ENCODE results near the gene MTA2.
A peak's percentile ranks its signal among the peaks of the same experiment; 100 is the strongest.
"Not testable (repeated sequence)": the region's sequence is repeated elsewhere in the genome, so short reads cannot be mapped to it uniquely, and the experiment has no call there.

The MTA2 gene

GRCh38 chr11:62592146-62592815 lies 9.4 kb downstream of the MTA2 start:
- DNase-seq: no peak

- peak; percentile 97 to 100 for DNase-seq
Measured at GRCh38 chr11:62591448-62592145, 10.1 kb downstream of the MTA2 start, which contains the start of gene TUT1. TUT1 (minus strand) TSS chr11:62591523; CDS start chr11:62591485, 38 bp downstream.

GRCh38 chr11:62588966-62589637 lies 12.6 kb downstream of the MTA2 start:
- no peak for DNase-seq

- not testable (repeated sequence) for DNase-seq
Measured at GRCh38 chr11:62585356-62585755, 16.3 kb downstream of the MTA2 start.

- DNase-seq: not testable (repeated sequence)
Measured at GRCh38 chr11:62581735-62582134, 19.9 kb downstream of the MTA2 start.

DNA sequence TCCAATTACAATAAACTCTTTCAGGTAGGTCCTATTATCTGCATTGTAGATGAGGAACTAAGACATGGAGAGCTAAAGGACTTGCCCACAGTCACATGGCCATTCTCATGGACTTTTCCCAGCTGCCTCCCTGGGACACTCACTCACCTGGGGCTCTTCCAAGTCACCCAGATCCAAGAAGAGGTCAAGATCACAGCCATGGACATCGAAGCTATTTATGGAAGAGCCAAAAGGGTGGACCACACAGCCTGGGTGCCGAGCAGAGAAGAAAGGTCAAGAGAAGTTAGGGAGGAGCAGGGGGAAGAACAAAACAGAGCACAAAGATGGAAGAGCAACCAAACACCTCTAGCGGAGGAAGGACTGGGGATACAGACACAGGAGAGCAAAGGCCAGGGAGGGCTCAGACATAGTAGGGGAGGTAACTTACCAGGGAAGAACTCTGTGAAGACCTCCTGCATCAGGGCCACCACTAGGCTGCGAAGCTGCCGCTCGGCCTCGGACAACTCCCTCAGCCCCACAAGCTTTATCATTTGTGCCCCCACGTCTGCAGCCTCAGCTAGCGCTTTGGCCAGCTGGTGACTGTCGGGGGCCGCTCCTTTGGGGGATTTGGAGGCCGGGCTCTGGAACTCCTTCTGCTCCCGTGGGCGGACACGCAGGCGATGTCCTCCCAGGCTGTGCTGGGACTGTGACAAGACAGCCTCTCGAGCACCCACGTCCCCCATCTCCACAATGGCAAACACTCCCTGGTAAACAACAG lies 20.5 kb downstream of the MTA2 start:
- no peak for DNase-seq

DNA sequence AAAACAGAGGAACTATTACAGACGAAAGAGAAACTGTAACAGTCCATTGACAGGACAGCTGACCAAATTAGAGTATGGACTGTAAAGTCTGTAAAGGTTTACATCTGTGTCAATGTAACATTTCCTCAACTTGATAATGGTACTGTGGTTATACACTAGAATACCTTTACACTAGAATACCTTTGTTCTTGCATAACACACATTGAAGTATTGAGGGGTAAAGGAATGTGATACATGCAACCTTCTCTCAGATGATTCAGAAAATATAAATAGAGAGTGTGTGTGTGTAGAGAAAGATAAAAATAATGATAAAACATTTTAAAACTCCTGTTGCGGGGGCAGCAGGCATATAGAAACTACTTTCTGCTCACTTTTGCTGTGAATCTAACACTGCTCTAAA lies 22.4 kb downstream of the MTA2 start:
- no peak for DNase-seq

GRCh38 chr11:62578541-62578940 lies 23.1 kb downstream of the MTA2 start:
- DNase-seq: no peak

DNA sequence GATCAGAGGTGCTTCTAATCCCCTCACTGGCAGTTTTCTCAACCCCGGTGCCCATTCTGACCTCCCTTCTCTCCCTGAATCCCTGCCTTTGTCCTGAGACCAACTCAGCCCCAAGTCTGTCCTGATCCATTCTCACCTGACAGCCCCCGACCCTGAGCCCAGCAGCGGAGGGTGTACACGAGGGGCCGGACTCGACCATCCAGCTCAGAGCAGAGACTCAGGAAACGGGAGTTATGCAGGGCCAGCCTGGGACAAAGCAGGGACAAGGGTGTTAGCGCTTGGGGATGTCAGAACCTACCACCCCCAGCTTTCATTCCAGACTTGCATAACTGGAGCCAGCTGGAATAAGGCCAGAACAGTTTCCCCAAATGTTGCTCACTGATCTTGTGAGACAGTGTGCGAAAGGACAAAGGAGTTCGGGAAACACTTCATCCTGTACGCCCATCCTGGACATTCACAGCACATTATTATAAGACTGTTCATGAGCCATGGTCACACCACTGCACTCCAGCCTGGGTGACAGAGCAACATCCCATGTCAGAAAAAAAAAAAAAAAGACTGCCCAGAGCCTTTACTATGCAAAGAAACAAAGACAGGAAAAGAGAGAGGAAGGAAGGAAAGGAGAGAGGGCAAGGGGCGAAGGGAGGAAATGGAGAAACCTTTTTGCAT lies 24.5 kb downstream of the MTA2 start:
- no peak for DNase-seq

DNA sequence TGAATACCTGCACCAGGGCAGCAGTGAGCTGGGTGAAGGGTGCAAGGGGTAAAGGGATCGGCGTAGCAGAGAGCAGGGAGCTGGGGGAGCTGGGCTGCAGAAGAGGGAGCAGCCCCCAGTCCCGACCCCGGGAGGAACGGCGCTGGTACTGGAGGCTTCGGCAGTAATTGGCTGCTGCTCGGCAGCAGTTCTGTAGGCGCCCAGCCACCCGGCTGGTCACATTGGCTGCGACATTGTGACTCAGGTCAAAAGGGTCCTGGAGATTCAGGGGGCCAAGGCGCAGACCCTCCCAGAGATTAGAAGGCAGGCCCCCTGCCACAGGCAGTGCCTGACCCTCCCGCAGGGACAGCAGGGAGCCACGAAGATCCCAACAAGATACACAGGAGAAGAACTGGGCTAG lies 25.8 kb downstream of the MTA2 start:
- no peak for DNase-seq

DNA sequence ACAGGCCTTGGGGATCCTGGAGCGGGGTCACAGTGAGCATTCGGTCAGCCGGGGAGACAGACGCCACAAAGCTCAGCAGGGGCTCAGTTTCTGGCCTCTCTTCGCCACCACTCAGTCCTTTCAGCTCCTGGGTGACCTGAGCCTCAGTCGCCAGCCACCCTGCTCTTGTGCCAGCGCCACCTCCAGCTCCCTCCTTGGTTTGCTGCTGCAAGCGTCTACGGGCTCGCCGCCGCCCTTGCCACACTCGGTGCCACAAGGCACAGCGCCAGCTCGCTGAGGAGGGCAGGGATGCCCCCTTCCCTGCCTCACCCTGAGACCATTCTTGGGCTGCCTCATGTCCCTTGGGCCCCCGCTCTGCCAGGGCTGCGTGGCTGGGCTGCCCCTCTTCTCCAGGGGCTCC lies 26.5 kb downstream of the MTA2 start:
- DNase-seq: no peak

DNA sequence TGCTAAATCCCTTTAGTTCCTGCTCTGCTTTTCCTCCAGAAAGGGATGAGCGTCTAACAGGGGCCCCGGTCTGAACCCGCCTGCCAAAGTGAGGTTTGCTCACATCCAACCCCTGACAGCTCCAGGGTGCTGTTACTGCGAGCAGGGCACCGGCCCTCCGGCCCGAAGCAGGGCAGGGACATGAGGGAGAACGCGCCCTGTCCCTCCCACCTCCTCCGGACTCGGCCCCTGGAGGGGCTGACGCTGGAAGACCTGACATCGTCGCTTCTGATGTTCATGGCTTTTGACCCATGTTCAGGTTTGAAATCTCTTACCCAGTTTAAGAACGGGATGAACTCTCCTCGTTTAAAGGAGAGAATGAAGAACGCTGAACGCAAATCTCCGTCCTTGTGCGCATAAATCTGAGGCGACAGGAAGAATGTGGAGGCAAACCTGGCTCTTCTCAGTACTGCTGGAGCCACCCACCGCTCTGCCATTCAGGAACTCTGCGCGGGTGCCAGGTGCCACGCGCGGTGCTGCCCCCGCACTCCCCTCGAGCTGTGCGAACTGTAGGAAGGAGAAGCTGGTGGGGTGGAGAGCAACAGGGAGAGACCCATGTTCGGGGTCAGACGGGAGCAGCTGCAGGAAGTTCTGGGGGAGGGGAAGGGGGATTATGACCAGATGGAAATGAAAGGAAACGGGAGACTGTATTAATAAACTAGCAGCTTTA lies 27.1 kb downstream of the MTA2 start:
- DNase-seq: peak in 1 of 2 donors; percentile 16

DNA sequence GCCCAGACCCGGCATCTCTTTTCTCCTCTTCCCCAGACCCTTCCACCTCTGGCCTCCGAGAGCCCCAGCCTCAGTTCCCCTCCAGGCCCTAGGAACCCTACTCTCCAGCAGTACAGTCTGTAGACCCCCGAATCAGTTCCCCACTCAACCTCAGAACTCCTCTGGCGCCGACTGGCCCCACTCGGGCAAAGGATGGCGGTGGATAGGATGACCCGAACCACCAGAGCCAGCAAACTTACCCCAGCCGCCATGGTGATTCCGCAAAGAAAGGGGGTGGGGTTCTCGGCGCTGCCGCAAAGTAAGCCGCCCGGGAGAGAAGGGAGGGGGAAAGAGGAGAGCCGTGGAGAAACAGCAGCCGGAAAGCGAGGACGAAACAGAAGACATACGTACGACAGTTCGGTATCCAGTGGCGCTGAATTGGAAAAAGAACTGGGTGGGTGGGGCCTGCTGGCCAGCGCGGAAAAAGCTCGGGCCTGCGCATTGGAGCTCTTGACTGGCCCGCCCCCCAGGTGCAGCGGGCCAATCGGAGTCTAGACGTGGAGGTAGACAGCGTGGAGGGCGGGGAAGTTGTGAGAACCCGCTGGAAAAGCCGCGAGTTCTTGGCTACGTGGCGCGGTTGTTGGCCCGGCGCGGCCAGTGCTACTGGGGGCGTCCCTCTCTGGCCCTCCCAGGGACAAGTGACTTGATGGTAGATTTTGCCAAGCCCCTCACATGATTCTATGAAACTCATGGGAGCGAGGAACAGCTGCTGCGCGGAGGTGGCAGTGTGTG lies 27.9 kb downstream of the MTA2 start, which contains the start of gene EEF1G:
EEF1G (minus strand) TSS at position 300 of the 771 bp plus-strand sequence; CDS start at position 251, 49 bp downstream.
- peak; percentile 98 to 100 for DNase-seq

DNA sequence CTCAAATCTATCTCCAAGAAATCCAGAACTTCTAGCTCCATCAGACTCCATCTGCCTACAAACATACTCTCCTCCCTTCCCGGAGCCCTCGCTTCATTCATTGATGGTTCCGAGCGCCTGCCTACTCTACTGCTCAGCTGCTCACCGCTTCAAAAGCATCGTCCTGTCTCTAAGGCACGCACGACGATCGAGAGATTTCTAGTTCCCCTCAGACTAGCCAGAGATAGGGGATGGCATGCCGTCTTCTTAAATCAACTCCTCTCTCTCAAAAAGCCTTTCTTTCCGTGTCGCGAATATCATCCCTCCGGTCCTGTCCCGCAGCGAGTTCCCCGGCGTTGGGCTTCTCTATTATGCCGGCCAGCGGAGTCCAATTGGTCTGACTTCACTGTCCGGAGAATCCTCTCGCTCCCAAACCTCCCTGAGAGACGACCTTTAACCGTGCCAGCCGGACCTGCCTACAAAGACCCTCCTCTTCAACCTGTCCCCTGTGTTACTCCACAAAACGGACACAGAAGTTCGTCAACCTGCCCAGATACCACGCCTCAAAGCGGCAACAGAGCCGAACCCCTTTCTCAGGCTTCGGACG lies 28.6 kb downstream of the MTA2 start:
- DNase-seq: no peak

GRCh38 chr11:62572431-62572830 lies 29.2 kb downstream of the MTA2 start:
- no peak for DNase-seq

DNA sequence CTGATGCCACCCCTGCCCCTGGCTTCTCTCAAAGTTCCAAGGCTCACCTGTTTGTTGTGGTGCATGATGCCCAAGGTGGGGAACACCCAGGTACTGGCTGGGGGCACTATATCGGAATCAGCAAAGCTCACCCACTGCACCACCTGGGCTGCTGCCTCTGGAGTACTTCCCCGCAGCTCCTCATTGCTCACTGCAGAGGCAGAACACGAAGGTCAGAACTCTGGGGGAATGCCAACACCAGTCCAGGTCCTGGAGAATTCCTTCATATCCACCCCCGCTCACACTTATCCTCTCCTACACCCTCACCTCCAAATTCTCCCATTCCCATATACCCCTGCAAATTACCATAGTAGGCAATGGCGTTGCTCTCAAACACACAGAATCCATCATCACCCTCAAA lies 30.2 kb downstream of the MTA2 start:
- not testable (repeated sequence) for DNase-seq

- not testable (repeated sequence) for DNase-seq
Measured at GRCh38 chr11:62570903-62571302, 30.8 kb downstream of the MTA2 start.

GRCh38 chr11:62569611-62570010 lies 32.1 kb downstream of the MTA2 start:
- no peak for DNase-seq

DNA sequence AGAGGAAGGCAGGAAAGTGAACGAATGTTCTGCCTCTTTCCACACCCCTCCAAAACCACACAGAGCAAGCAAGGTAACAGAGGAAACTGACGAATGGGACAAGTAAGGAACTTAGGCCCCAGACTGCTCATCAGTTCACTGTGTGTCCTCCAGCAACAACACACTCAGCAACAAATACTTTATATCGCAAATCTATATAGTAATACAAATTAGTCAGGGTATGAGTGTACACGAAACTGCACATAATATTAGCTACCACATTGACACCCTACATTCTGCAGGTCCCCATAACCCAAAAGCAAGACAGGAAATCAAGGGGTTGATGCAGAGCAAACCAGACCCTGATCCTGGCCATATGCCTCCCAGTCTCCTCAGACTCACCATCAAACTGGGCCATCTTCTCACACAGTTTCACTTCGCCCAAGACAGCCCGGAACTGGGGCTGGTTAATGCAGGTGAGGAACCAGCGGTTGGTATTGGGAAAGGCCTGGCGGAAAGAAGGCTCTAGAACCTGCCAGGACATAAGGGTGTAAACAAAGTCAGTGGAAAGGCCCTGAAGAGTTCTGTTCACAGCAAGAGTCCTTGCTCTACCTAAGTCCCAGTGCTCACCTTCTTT lies 34.5 kb downstream of the MTA2 start:
- no peak for DNase-seq

GRCh38 chr11:62566247-62566646 lies 35.4 kb downstream of the MTA2 start:
- no peak for DNase-seq

All from hippocampal formation (tissue), 2 donors.